GM19452 (cell line): Measurements from ENCODE around the gene PLCG2.

ENCODE experiments used
- ATAC-seq: cut with Tn5 transposase; IDR thresholded peaks from one replicate; pipeline ENCODE4 v1.9.1; 2021; ENCODE audit not compliant: unreplicated experiment

The PLCG2 gene

GRCh38 chr16:81905277-81905676, 126.2 kb downstream of the PLCG2 start:
- ATAC-seq: no peak

- ATAC-seq: no peak
Observed at GRCh38 chr16:81907681-81908080, 128.6 kb downstream of the PLCG2 start.

- no peak for ATAC-seq
Observed at GRCh38 chr16:81908466-81909262, 129.6 kb downstream of the PLCG2 start.

DNA sequence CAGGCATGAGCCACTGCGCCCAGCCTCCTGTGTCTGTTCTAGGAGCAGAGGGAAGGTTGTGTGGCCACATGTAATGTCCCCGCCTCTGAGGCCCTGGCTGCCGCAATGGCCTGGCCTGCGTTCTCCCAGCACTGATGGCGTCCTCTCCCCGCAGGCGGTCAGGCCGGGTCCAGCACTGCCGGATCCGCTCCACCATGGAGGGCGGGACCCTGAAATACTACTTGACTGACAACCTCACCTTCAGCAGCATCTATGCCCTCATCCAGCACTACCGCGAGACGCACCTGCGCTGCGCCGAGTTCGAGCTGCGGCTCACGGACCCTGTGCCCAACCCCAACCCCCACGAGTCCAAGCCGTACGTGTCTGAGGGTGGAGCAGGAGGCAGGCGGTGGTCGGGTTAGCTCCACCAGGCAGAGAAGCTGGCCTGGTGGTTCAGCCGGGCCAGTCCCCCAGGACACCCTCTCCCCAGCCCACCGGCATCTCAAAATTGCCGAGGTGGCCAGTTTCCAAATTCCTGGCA, 131.3 kb downstream of the PLCG2 start:
- no peak for ATAC-seq

GRCh38 chr16:81912395-81912794, 133.3 kb downstream of the PLCG2 start:
- ATAC-seq: no peak

DNA sequence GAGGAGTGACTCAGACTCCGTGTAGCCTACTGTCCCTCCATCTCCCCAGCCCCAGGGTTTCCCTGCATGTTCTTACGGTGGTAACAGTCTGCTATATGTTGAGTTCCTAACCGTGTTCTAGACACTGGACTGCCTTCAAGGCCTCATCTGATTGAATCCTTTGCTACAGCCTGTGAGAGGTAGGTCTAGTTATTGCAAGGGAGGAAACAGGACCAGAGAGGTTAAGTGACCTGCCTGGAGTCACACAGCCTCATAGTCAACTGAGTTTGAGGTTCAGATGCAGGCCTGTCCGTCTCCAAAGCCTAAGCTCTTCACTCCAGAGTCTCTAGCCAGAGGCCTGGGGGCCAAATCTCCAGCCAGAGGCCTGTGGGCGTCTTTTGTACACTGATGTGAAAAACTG, 134.1 kb downstream of the PLCG2 start:
- ATAC-seq: no peak

DNA sequence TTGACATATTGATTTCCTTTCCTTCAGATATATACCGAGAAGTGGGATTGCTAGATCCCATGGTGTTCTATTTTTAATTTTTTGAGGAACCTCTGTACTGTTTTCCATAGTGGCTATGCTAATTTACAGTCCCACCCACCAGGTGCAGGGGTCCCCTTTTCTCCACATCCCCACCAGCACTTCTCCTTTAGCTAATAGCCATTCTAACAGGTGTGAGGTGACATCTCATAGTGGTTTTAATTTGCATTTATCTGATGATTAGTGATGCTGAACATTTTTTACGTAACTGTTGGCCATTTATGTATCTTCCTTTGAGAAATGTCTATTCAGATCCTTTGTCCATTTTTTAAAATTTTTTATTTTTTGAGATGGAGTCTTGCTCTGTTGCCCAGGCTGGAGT, 138.3 kb downstream of the PLCG2 start:
- ATAC-seq: no peak

DNA sequence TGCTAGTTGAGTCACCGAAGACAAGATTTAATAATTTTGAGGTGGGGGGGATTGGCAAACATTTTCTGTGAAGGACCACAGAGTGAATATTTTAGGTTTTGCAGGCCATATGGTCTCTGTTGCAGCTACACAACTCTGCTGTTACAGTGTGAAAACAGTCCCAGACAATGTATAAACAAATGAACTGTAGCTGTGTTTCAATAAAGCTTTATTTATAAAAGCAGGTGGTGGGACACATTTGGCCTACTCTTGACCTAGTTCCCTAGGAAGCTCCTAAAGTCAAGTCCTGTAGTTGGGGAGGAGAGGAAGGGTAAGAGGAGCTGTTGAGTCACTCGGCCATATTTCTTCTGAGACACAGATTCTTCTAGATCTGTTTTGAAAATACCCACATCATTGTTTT, 139.8 kb downstream of the PLCG2 start:
- ATAC-seq: no peak

GRCh38 chr16:81920498-81920897, 141.4 kb downstream of the PLCG2 start:
- ATAC-seq: no peak

- ATAC-seq: no peak
Observed at GRCh38 chr16:81921085-81921814, 142.2 kb downstream of the PLCG2 start.

DNA sequence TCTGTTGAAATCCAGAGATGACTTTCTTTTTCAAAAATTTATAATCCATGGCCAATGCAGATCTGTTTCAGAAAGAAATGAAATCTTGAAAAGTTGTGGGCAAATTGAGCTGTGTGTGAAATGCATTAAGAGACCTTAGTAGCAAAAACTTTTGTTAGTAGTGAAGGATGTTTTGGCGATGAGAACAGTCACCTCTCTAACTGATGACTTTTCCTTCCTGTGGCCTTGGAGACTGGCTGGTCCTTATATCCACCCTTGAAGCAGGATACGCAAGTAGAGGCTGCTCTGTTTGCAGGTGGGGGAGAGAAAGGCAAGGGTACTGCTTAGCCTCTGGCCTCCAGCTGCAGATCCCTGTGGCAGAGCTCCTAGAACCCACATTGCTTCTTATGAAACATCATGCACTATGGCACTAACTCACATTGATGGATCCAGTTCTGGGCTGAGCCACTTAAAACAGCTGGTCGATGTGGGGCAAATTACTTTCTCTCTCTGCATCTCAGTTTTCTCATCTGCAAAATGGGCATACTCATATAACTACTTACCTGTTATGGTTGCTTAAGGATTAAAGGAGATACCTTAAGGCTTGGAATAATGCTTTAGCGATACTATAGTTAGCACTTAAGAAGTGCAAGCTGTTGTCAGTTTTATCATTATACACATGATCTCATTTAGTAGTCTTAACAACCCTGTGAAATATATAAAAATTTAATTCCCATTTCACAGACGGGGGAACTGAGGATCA, 142.9 kb downstream of the PLCG2 start:
- no peak for ATAC-seq

DNA sequence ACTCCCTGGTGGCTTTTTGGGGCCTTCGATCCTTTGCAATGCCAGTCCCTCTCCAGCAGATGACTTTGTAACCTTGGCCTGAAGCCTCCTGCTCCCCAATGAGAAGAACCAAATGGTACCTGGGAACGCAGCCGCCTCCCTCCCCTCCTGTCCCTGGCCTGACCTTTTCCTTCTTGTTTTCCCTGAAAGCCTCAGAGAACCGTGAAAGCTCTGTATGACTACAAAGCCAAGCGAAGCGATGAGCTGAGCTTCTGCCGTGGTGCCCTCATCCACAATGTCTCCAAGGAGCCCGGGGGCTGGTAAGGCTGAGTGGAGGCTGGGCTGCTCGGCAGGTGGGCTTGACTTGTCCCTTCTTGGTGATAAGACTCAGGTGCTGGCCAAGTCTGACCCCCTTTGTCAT, 144.2 kb downstream of the PLCG2 start:
- no peak for ATAC-seq

DNA sequence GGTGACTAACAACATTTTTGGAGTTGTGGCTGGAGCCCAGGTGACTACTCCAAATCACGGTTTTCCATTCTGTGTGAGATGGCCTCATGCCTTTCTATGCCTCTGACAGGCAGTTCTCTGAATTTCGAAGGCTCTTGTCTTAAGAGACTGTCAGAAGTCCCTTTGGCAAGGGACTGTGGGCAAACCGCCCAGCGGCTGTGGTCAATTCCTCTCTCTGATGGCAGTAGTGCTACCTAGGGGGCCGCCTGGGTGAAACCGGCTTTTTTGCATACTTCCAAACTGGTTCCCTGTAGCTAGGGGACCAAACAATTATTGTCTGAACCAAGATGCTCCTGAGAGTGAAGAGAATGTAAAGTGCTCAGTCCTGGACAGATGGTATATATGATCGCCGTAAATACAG, 145.9 kb downstream of the PLCG2 start:
- ATAC-seq: no peak

DNA sequence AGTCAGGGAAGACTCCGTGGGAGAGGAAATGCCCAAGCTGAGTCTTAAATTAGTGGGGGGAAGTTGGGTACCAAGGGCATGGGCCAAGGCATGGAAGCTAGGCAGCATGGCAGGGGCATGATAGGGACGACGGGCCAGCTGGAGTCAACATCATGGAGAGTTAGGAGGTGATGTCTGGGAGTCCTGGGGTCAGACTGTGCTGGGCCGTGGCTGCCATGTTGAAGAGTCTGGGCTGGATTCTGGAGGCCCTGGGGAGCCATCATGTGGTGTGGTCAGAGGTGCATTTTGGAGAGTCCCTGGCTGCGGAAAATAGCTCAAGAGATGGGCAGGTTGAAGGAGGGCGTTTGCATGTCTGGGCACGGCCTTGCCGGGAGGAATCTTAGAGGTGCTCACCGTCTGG, 146.9 kb downstream of the PLCG2 start:
- no peak for ATAC-seq

DNA sequence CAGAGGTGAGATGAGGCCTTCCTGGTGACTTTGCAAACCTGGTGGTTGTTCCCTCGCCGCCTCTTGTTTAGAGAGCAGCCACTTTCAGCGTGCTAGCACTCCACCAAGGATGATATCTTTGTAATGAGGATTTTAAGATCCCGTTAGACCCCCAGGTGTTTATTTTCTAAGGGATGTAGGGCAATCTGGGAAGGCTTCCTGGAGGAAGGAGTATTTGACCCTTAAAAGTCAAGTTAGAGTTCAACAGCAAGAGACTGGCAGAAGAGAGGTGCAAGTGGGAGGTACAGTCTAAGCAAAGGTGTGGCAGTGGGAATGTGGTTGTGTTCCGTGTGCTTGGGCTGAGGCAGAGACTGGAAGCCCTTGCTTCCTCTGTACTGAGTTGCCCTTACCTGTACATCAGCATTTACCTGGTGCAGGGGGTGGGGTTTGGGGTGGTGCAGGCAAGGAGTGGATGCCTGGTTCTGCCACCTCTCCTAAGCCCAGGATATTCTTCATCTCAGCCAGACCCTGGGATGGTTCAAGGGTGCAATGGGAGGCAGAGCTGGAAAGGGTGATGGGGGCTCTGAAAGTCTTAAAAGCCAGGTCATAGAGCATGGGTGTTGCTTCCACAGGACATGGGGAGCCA, 148.6 kb downstream of the PLCG2 start:
- ATAC-seq: no peak

DNA sequence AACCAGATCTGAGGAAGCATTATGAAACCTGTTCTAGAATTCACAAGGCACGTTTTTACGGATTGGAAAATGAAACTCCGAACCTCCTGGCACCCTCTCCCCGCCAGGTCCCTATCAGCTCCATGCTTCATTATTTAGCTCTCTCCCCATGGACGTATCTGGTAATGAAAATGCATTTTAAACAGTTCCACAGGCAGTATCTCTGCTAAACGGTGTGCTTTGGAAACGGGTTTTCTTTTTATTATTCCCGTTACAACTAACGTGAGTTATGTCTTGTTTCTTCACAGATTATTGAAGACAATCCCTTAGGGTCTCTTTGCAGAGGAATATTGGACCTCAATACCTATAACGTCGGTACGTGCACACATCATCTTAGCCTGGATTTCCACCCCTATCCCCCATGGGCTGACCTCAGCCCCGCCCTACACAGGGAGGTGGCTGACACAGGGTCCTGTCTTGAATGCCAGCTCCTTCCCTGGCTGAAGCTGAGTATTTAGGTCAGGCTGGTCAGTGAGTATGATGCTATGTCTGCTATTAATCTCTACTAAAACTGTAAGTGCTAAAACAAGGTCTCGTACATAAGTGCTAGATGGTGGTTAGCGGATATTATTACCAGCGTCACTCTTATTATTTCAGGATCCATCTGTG, 149.3 kb downstream of the PLCG2 start:
- no peak for ATAC-seq

DNA sequence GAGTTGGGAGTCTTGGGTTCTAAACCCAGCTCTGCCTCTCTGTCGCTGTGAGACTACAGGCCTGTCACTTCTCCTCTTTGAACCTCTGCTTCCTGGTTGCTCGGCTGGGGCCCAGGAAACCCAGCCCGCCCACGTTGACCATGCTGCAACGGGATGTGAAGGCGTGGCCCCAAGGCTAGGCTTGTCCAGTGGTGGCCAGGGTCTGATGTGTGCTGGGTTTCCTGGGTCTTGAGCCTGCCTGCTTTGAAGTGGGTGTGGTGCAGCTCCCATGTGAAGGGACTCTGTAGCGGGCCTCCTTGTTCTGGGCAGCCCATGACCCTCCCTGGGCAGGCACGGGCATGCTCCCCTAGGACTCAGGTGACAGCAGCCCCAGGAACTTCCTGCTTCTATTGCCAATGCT, 149.9 kb downstream of the PLCG2 start:
- no peak for ATAC-seq

GRCh38 chr16:81929841-81930240, 150.8 kb downstream of the PLCG2 start:
- ATAC-seq: no peak

DNA sequence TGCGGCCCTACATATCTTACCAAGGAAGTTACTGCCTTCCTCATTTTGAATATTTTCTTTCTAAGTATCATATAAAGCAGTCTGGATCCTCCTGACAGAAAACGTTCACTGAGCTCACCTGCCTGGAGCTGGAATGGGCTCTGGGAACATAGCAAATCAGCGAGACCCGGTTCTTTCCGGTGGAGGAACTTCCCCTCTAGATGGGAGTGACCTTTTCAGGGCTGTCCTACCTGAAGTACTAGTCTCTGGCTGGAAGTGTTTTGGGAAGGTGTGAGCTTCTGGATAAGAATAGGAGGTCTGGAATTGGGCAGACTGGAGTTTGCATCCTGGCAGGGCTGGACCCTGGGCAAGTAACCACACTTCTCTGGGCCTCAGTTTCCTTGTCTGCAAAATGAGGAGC, 152.8 kb downstream of the PLCG2 start:
- no peak for ATAC-seq

GRCh38 chr16:81932668-81933067, 153.6 kb downstream of the PLCG2 start:
- no peak for ATAC-seq

- no peak for ATAC-seq
Observed at GRCh38 chr16:81933361-81933760, 154.3 kb downstream of the PLCG2 start.
